Esophagus mucosa (tissue), 1 donor: ENCODE measurements around the gene OTX2. TPM values are rescaled to one million over a fixed set of nuclear protein-coding genes. Genes with fewer than 3 reads are reported as not detected.
A peak's percentile ranks its signal among the peaks of the same experiment; 100 is the strongest.

Source experiments
- ATAC-seq: fragments of 200-7000 bp; cut with Tn5 transposase; one replicate; pipeline ENCODE4 v1.9.1; 2020
- total RNA-seq: library from RNA; stranded (reverse); gene quantifications from one replicate; pipeline ENCODE4 v1.2.4, GENCODE V29; 2023
- donor health status: DM: yes; HTN: yes; CAD: no.

OTX2 gene
- total RNA-seq, 1 donor from 2014 or later = not detected

- no peak for ATAC-seq
Observed at GRCh38 chr14:56811593-56812363, 1.5 kb upstream of the OTX2 start.

DNA sequence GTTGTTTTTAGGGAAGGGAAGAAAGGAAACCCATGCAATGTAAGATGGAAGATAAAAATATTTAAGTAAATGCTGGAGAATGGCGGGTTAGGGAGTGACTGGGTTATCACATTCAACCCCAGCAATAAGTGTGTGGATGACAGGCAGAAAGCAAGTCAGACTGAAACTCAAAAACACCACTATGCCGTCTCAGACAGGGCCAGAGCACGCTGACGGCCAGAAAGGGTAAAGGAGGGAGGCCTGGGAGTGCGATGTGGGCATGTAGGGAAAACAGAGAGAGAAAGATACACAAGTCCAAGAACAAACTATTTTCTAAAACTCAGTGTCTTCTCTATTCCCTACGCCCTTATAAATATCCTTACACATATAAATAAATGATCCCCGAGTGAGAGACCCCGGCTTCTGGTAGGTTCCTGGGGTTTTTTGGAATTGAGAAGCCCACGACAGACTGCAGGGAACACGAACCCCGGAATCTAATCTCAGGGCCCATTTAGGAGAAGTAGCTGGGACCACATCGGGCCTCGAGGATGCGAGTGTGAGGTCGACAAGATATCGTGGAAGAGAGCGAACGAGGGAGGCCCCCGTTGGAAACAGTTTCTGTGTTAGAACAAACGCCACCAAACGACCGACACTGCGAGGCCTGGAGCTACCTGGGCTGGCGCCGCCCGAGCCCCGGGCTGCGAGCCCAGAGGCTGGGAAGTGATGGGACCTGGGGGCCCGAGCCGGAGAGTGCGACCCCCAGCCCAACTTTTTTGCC is 735 bp upstream of the OTX2 start:
- ATAC-seq = no peak

GRCh38 chr14:56809270-56810146 is 771 bp downstream of the OTX2 start:
- ATAC-seq = no peak

GRCh38 chr14:56808383-56809269 is 1.7 kb downstream of the OTX2 start:
- no peak for ATAC-seq

DNA sequence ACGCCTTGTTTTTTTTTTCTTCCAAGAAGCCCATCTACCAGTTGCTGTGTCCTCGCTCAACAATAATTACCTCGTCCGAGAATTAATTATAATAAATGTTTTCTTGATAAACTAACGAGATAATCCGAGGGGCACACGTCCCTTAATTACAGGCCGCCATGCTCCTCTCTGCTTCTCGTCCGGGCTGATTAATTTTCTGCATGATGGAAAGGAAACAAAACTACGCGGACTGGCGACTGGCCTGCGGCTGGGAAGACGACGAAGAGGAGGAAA is 2.2 kb downstream of the OTX2 start:
- no peak for ATAC-seq

DNA sequence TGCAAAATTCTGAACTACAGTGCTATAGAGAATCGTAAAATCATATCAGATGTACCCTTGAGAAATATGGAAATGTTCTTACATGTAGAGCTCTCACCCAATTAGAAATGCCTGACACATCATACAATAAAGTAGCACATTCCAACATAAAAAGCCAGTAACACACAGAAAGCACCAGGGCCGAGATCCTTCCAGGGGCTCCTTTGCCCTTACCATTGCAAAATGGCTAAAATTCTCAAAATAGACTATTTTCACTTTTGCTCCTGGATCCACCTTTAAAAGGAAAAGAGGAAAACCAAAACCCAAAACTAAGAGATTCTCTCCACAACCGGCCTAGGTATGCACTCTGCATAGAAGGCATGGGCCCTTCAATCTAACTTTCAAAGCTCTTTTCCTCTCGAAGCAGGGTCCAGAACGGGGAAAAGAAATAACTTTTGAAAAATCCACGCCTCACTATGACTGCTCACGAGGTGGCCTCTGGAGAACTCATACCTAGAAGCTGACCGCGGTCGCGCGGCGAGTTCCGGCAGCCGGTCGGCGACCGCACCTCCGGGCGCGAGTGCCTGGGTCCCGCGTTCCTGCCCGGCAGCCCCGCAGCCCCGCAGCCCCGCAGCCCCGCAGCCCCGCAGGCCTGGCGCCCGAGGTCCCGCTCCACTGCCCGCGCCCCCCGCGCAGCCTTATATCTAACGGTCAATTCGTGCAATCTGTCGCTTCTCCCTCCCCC is 2.7 kb downstream of the OTX2 start:
- no peak for ATAC-seq

GRCh38 chr14:56806760-56807159 is 3.5 kb downstream of the OTX2 start:
- ATAC-seq = no peak

GRCh38 chr14:56805992-56806727 is 4.1 kb downstream of the OTX2 start:
- ATAC-seq = no peak

GRCh38 chr14:56805201-56805991 is 4.9 kb downstream of the OTX2 start:
- ATAC-seq = no peak

DNA sequence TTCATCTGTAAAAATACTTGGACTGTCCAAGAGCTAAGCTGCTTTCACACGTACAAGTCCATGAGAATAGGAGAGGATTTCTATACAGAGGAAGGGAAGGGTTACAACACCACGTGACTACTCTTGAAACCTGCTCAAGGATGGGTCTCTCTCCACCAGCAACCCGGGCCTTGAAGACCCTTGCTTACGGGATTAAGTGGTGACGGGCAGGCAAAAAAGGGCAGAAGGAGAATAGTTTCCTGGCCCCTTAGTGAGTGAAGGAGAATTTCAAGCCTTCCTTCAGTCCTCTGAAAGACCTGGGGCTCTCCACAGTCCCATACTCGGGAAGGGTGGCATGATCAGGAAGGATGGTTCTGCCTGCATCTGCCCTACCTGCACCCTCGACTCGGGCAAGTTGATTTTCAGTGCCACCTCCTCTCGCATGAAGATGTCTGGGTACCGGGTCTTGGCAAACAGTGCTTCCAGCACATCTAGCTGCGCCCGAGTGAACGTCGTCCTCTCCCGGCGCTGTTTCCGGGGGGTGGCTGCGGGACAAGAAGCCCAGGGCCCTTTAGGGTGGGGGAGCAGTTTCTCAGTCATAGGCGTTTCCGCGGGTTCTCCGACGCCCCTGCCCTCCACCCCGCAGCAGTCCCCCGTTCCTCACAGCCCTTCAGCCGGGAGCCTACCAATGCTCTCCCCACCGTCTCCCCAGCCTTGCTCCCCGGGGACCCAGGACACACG is 6.3 kb downstream of the OTX2 start:
- ATAC-seq = no peak

DNA sequence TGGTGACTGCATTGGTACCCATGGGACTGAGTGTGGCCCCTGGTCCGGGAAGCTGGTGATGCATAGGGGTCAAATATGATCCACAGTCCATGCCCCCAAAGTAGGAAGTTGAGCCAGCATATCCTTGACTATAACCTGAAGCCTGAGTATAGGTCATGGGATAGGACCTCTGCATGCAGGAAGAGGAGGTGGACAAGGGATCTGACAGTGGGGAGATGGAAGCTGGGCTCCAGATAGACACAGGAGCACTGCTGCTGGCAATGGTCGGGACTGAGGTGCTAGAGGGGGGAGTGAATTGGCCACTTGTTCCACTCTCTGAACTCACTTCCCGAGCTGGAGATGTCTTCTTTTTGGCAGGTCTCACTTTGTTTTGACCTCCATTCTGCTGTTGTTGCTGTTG is 8.4 kb downstream of the OTX2 start:
- ATAC-seq = no peak

GRCh38 chr14:56799343-56799645 is 11.0 kb downstream of the OTX2 start:
- no peak for ATAC-seq

GRCh38 chr14:56798447-56799342 is 11.6 kb downstream of the OTX2 start:
- no peak for ATAC-seq

GRCh38 chr14:56797569-56798446 is 12.5 kb downstream of the OTX2 start:
- peak; percentile 15 for ATAC-seq

GRCh38 chr14:56797003-56797568 is 13.2 kb downstream of the OTX2 start:
- no peak for ATAC-seq

GRCh38 chr14:56796259-56796658 is 14.0 kb downstream of the OTX2 start:
- no peak for ATAC-seq

DNA sequence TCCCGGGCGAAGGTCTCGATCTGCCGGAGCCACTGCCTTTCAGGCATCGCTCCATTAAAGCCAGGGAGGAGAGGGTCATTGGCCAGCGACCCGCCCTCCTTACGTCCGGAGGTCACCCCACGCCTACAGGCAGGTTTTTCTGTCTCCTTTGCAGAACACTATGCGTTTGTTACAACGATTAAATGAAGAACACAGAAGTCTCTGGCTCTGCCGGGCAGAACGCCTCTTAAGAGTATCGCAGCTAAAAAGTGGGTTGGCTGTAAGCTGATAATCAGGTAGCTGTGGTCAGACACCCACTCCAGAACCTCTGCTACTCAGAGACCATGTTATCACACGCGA is 15.0 kb downstream of the OTX2 start:
- ATAC-seq = no peak
